Stimulated activated naive CD4-positive, alpha-beta T cell (primary cell): ENCODE measurements around the gene POFUT2.

Source experiments
- DNase-seq, 6 experiments: peaks; one replicate each; lab custom pipeline; 2025; lab: John Stamatoyannopoulos, UW

Gene POFUT2

GRCh38 chr21:45248893-45249381 lies 38.8 kb downstream of the POFUT2 start:
- DNase-seq = no peak

- no peak for DNase-seq
These were observed 39.3 kb downstream of the POFUT2 start for GRCh38 chr21:45248301-45248892.

- DNase-seq = no peak
These were observed 41.0 kb downstream of the POFUT2 start for GRCh38 chr21:45246386-45247320.

GRCh38 chr21:45244799-45245340 lies 42.8 kb downstream of the POFUT2 start:
- no peak for DNase-seq

- DNase-seq = no peak
These were observed 44.1 kb downstream of the POFUT2 start for GRCh38 chr21:45243603-45244002.

- no peak for DNase-seq
These were observed 46.3 kb downstream of the POFUT2 start for GRCh38 chr21:45241357-45241756.

GRCh38 chr21:45237401-45237800 lies 50.3 kb downstream of the POFUT2 start:
- no peak for DNase-seq

- no peak for DNase-seq
These were observed 51.2 kb downstream of the POFUT2 start for GRCh38 chr21:45236481-45236880.

- no peak for DNase-seq
These were observed 52.2 kb downstream of the POFUT2 start for GRCh38 chr21:45235488-45235887.

GRCh38 chr21:45234965-45235364 lies 52.7 kb downstream of the POFUT2 start:
- DNase-seq = no peak

- DNase-seq = no peak
These were observed 53.6 kb downstream of the POFUT2 start for GRCh38 chr21:45234127-45234526.

- no peak for DNase-seq
These were observed 56.0 kb downstream of the POFUT2 start for GRCh38 chr21:45231705-45232104.

- no peak for DNase-seq
These were observed 58.9 kb downstream of the POFUT2 start for GRCh38 chr21:45228656-45229240.

GRCh38 chr21:45228171-45228641 lies 59.5 kb downstream of the POFUT2 start:
- DNase-seq = no peak

GRCh38 chr21:45227735-45228134 lies 60.0 kb downstream of the POFUT2 start:
- no peak for DNase-seq

- DNase-seq = peak in 2 of 6 experiments; percentile 5 to 26
These were observed 61.0 kb downstream of the POFUT2 start for GRCh38 chr21:45226540-45227326.

- no peak for DNase-seq
These were observed 61.9 kb downstream of the POFUT2 start for GRCh38 chr21:45225741-45226327.

- no peak for DNase-seq
These were observed 62.5 kb downstream of the POFUT2 start for GRCh38 chr21:45225041-45225740.

GRCh38 chr21:45224189-45224938 lies 63.3 kb downstream of the POFUT2 start:
- DNase-seq = peak in 3 of 6 experiments; percentile 5 to 18 (median 14)
